HepG2 (cell line): ENCODE data around the gene PTPRD. TPM values are rescaled to one million over a fixed set of nuclear protein-coding genes. Genes with fewer than 3 reads are reported as not detected.

Experiments used
- ATAC-seq: fragments of 200-7000 bp; cut with Tn5 transposase; 3 replicates; pipeline ENCODE4 v1.9.1; 2020; ENCODE audit warnings: mild to moderate bottlenecking, moderate library complexity
- BruUV-seq: library from RNA; stranded (reverse); fragments of 400-500 nt; replicated peaks from 2 replicates; lab custom pipeline; 2021; lab: Mats Ljungman, UMichigan
- CTCF ChIA-PET: fragments of 300-600 bp; formaldehyde crosslinking; extraction: SDS; loops from one replicate; lab custom pipeline; 2021; ENCODE audit warnings: low total read pairs, inconsistent platforms, low intra/inter-chr PET ratio; lab: Yijun Ruan, JAX
- POLR2A ChIA-PET: fragments of 350-600 bp; sonication (Branson Sonifier 250); formaldehyde crosslinking; loops from one replicate; lab custom pipeline; 2020; ENCODE audit warnings: antibody characterized with exemption, inconsistent platforms; lab: Yijun Ruan, JAX
- DNase-seq: peaks from one replicate; pipeline ENCODE4 v3.0.0-alpha.2; 2015; ENCODE audit warnings: low spot score
- FAIRE-seq: peaks from 3 replicates; lab custom pipeline; 2011; peaks lifted over from hg19 to GRCh38; lab: Jason Lieb, UNC
- H2AFZ ChIP-seq: one replicate; pipeline ENCODE4 v1.6.1; 2011; ENCODE audit warnings: low read length, inconsistent platforms
- H3K27ac ChIP-seq: fragments of 300-600 bp; 3 replicates; pipeline ENCODE4 v1.8.0; 2011; ENCODE audit warnings: mixed run types, mild to moderate bottlenecking, mixed read lengths, low read length, inconsistent platforms; ENCODE audit not compliant: insufficient read depth; ENCODE audit errors: extremely low read length
- H3K27me3 ChIP-seq, 2 experiments: fragments of 200-600 bp in 1 of 2; 2 replicates in 1 of 2; 3 replicates in 1 of 2; pipeline versions ENCODE4 v1.6.0 to v1.8.0; 2011; ENCODE audit warnings: low read length in 2 of 2, mild to moderate bottlenecking in 2 of 2, moderate library complexity in 2 of 2, inconsistent platforms in 1 of 2; ENCODE audit not compliant: insufficient read depth in 2 of 2, control insufficient read depth in 1 of 2
- H3K36me3 ChIP-seq, 2 experiments: fragments of 200-600 bp in 1 of 2; replicated peaks in 1 of 2; 2 replicates in 1 of 2; 3 replicates in 1 of 2; pipeline versions ENCODE4 v1.5.1 to v1.8.0; 2011; ENCODE audit warnings: low read length in 2 of 2, inconsistent platforms in 1 of 2; ENCODE audit not compliant: insufficient read depth in 2 of 2, control insufficient read depth in 1 of 2
- H3K4me1 ChIP-seq: 2 replicates; pipeline ENCODE4 v1.5.1; 2012; ENCODE audit warnings: low read length, inconsistent platforms; ENCODE audit not compliant: insufficient read depth
- H3K4me2 ChIP-seq: 2 replicates; pipeline ENCODE4 v1.6.0; 2011; ENCODE audit warnings: low read depth, low read length, inconsistent platforms
- H3K4me3 ChIP-seq, 3 experiments: fragments of 200-600 bp in 1 of 3; sonication (generic), shearing (Covaris generic) in 1 of 3; replicated peaks in 1 of 3; 2 replicates each; pipeline ENCODE4 v1.5.1; 2011 to 2016; ENCODE audit warnings: low read length in 3 of 3, inconsistent platforms in 2 of 3, low read depth in 2 of 3, mild to moderate bottlenecking in 2 of 3, control low read depth in 1 of 3, mixed read lengths in 1 of 3; ENCODE audit not compliant: insufficient read depth in 1 of 3
- H3K79me2 ChIP-seq: one replicate; pipeline ENCODE4 v1.6.1; 2011; ENCODE audit warnings: low read length, inconsistent platforms; ENCODE audit not compliant: insufficient read depth
- H3K9ac ChIP-seq: 2 replicates; pipeline ENCODE4 v1.6.0; 2011; ENCODE audit warnings: mild to moderate bottlenecking, low read depth, low read length, inconsistent platforms; ENCODE audit not compliant: insufficient read depth
- H3K9me3 ChIP-seq: 2 replicates; pipeline ENCODE4 v1.5.1; 2012; ENCODE audit warnings: mild to moderate bottlenecking, low read length
- H4K20me1 ChIP-seq: 2 replicates; pipeline ENCODE4 v1.6.0; 2011; ENCODE audit warnings: inconsistent platforms, mild to moderate bottlenecking, low read length, moderate library complexity; ENCODE audit not compliant: insufficient read depth
- EEA1 ChIP-seq: sonication (generic); formaldehyde crosslinking; IDR thresholded peaks from 2 replicates; pipeline ENCODE4 v1.5.1; 2020; ENCODE audit warnings: mild to moderate bottlenecking, missing genetic modification reagents, borderline replicate concordance
- HNRNPUL1 ChIP-seq: fragments of 200-400 bp; formaldehyde crosslinking; IDR thresholded peaks from 2 replicates; pipeline ENCODE4 v1.6.1; 2017; ENCODE audit warnings: low read depth, mild to moderate bottlenecking, low read length, moderate library complexity
- MTA3 ChIP-seq: sonication (generic); formaldehyde crosslinking; IDR thresholded peaks from 2 replicates; pipeline ENCODE4 v1.4.0; 2020; ENCODE audit warnings: missing genetic modification reagents
- SP140L ChIP-seq: sonication (generic); formaldehyde crosslinking; IDR thresholded peaks from 2 replicates; pipeline ENCODE4 v1.4.0; 2020; ENCODE audit warnings: missing genetic modification reagents, borderline replicate concordance
- THRA ChIP-seq: sonication (generic); formaldehyde crosslinking; IDR thresholded peaks from 2 replicates; pipeline ENCODE4 v1.4.0; 2020; ENCODE audit warnings: missing genetic modification reagents, borderline replicate concordance
- ZC3H13 ChIP-seq: sonication (generic); formaldehyde crosslinking; IDR thresholded peaks from 2 replicates; pipeline ENCODE4 v1.8.1; 2023; ENCODE audit warnings: mild to moderate bottlenecking, missing genetic modification reagents, moderate library complexity
- ZNF142 ChIP-seq: sonication (generic); formaldehyde crosslinking; IDR thresholded peaks from 2 replicates; pipeline ENCODE4 v1.4.0; 2020; ENCODE audit warnings: missing genetic modification reagents
- WGBS: methylation state at CpG from one replicate; pipeline ENCODE4 v1.1.6; 2017; ENCODE audit warnings: low lambda C conversion rate; 5-methylcytosine and 5-hydroxymethylcytosine counted together
- in situ Hi-C: cut with HindIII; loops from 2 replicates; pipeline ENCODE4 v1.10.0; 2017; ENCODE audit warnings: low pct_unique_long_range_greater_than_20kb; ENCODE audit not compliant: extremely low pct_ligation_motif_present
- intact Hi-C: fragments of 100-400 bp; cut with micrococcal nuclease; formaldehyde crosslinking; loops from one replicate; pipeline ENCODE4 v1.10.0; 2022; ENCODE audit not compliant: unreplicated experiment
- polyA plus RNA-seq, 8 experiments: library from polyadenylated mRNA; depleted of rRNA in 3 of 8; stranded (reverse) in 7 of 8; unstranded in 1 of 8; fragments of >200 nt; fragmentation: Illumina TruSeq in 4 of 8; extraction: Trizol in 4 of 8; gene quantifications; 2 replicates each; pipeline versions ENCODE4 v1.2.1 to v1.2.3, GENCODE V29; 2011 to 2016; ENCODE audit warnings: low read depth in 4 of 8, missing spikeins in 1 of 8, mixed read lengths in 1 of 8; ENCODE audit not compliant: insufficient read depth in 1 of 8
- total RNA-seq, 5 experiments: library from RNA; depleted of rRNA; stranded (reverse); fragments of >200 nt; fragmentation: Illumina TruSeq; extraction: Trizol; gene quantifications; 2 replicates each; pipeline ENCODE4 v1.2.3, GENCODE V29; 2016; ENCODE audit warnings: low read depth in 1 of 5

The PTPRD gene
- total and polyA plus RNA-seq, 2 of the 13 experiments (the other 11 are each of a cell fraction or from before 2014, with no cell fraction given) = 0.05 TPM; not detected in 1

GRCh38 chr9:8539681-8540197, 2073.1 kb downstream of the PTPRD start:
- Histone ChIP-seq H2AFZ (no peak overlapping the region), H3K79me2 (no peaks in the 10 kb centered on the region), H3K27me3 (no peaks in the 10 kb centered on the region), H3K4me3 (no peak overlapping the region), H3K9me3 (peaks cover 29% of the 10 kb centered on the region), H3K27ac (no peak overlapping the region), H3K4me1 (no peaks in the 10 kb centered on the region), H4K20me1 (no peaks in the 10 kb centered on the region), H3K36me3 (no peaks in the 10 kb centered on the region), H3K4me2 (no peak overlapping the region), H3K9ac (no peak overlapping the region)
- POLR2A ChIA-PET = no interaction called here
- DNase-seq (no peak), FAIRE-seq (no peak), ATAC-seq (no peak)
- BruUV-seq = no TSS peak
- intact Hi-C loops = no loop called here
- CTCF ChIA-PET = no interaction called here
- TF ChIP-seq ZC3H13 (CRISPR knock-in tag) = no peak
- no peak for TF ChIP-seq HNRNPUL1
- TF ChIP-seq SP140L = no peak
- no peak for TF ChIP-seq THRA (CRISPR knock-in tag)
- TF ChIP-seq ZNF142 (CRISPR knock-in tag) = no peak
- no peak for TF ChIP-seq EEA1 (CRISPR knock-in tag)
- TF ChIP-seq MTA3 = no peak
- WGBS = 25% methylated on average over 5 of the region's 5 CpGs
- in situ Hi-C loops = no loop called here
